IPS DF 6.9 (cell line): ENCODE results near the gene PSMA5.
"Not testable (repeated sequence)": the region's sequence is repeated elsewhere in the genome, so short reads cannot be mapped to it uniquely, and the experiment has no call there.

Experiments
- DNase-seq: peaks from one replicate; pipeline ENCODE4 v3.0.0-alpha.2; 2013; ENCODE audit warnings: low read depth, low spot score
- H3K27ac ChIP-seq: one replicate; pipeline ENCODE4 v1.5.1; 2013; ENCODE audit warnings: low read length, control low read depth
- H3K27me3 ChIP-seq: 2 replicates; pipeline ENCODE4 v1.6.1; 2013; ENCODE audit warnings: mild to moderate bottlenecking, low read length; ENCODE audit not compliant: control insufficient read depth, insufficient read depth
- H3K36me3 ChIP-seq: 2 replicates; pipeline ENCODE4 v1.6.1; 2013; ENCODE audit warnings: low read length; ENCODE audit not compliant: control insufficient read depth, insufficient read depth
- H3K4me1 ChIP-seq: 2 replicates; pipeline ENCODE4 v1.6.1; 2013; ENCODE audit warnings: low read length; ENCODE audit not compliant: control insufficient read depth, insufficient read depth
- H3K4me3 ChIP-seq: 2 replicates; pipeline ENCODE4 v1.5.1; 2013; ENCODE audit warnings: mild to moderate bottlenecking, low read length
- H3K9me3 ChIP-seq: 2 replicates; pipeline ENCODE4 v1.6.1; 2013; ENCODE audit warnings: low read length, inconsistent platforms; ENCODE audit not compliant: control insufficient read depth, insufficient read depth
- WGBS: extraction: QIAGEN DNeasy Blood & Tissue Kit; methylation state at CpG from one replicate; pipeline ENCODE4 v1.1.7; 2013; ENCODE audit warnings: mixed read lengths, missing lambda C conversion rate; ENCODE audit not compliant: insufficient read length, insufficient coverage; 5-methylcytosine and 5-hydroxymethylcytosine counted together

Gene PSMA5

GRCh38 chr1:109426281-109427170, at the start of gene PSMA5:
TSS of gene PSMA5 (minus strand) at chr1:109426448. CDS start at chr1:109426330, 118 bp downstream.
- Histone ChIP-seq H3K9me3 (no peaks in the 10 kb centered on the region), H3K4me1 (no peaks in the 10 kb centered on the region), H3K36me3 (no peaks in the 10 kb centered on the region), H3K27me3 (no peaks in the 10 kb centered on the region), H3K4me3 (peak within 1 kb of the TSS; percentile 99), H3K27ac (no peak within 1 kb of the TSS)
- WGBS: no CpG with 5 or more reads among the region's 50 CpGs
- DNase-seq: peak; percentile 96

- Histone ChIP-seq H3K9me3 (no peaks in the 10 kb centered on the region), H3K4me1 (peaks cover 4% of the 10 kb centered on the region; the same call in 1 of the 2 replicates), H3K36me3 (no peaks in the 10 kb centered on the region), H3K27ac (no peak overlapping the region), H3K27me3 (no peaks in the 10 kb centered on the region), H3K4me3 (no peak overlapping the region)
- DNase-seq: no peak
- WGBS: no CpG with 5 or more reads among the region's 9 CpGs
Observed at GRCh38 chr1:109475261-109475660, 49.0 kb upstream of the PSMA5 start.

- no CpG with 5 or more reads among the region's 1 CpG for WGBS
- H3K27ac ChIP-seq: no peak overlapping the region
- no peaks in the 10 kb centered on the region for H3K27me3 ChIP-seq
- no peak for DNase-seq
- H3K4me1 ChIP-seq: peaks cover 4% of the 10 kb centered on the region; the same call in 1 of the 2 replicates
- H3K4me3 ChIP-seq: no peak overlapping the region
- H3K36me3 ChIP-seq: no peaks in the 10 kb centered on the region
- H3K9me3 ChIP-seq: no peaks in the 10 kb centered on the region
Observed at GRCh38 chr1:109474697-109475096, 48.4 kb upstream of the PSMA5 start.

- no CpG with 5 or more reads among the region's 12 CpGs for WGBS
- H3K27ac ChIP-seq, DNase-seq: not testable (repeated sequence)
Observed at GRCh38 chr1:109473284-109474057, 47.2 kb upstream of the PSMA5 start.

GRCh38 chr1:109472779-109473178, 46.5 kb upstream of the PSMA5 start:
- Histone ChIP-seq H3K27ac (no peak overlapping the region), H3K9me3 (no peaks in the 10 kb centered on the region), H3K27me3 (peaks cover under 1% of the 10 kb centered on the region; the same call in 1 of the 2 replicates), H3K4me3 (no peak overlapping the region), H3K4me1 (no peaks in the 10 kb centered on the region; the same call in 1 of the 2 replicates), H3K36me3 (no peaks in the 10 kb centered on the region)
- no peak for DNase-seq
- WGBS: no CpG with 5 or more reads among the region's 3 CpGs

More at GRCh38 chr1:109473284-109474057, 47.2 kb upstream of the PSMA5 start:
- H3K36me3 ChIP-seq, H3K27me3 ChIP-seq, H3K4me1 ChIP-seq, H3K4me3 ChIP-seq, H3K9me3 ChIP-seq: not testable (repeated sequence)

GRCh38 chr1:109470245-109470644, 44.0 kb upstream of the PSMA5 start:
- Histone ChIP-seq H3K9me3 (no peaks in the 10 kb centered on the region), H3K27me3 (peaks cover 11% of the 10 kb centered on the region; the same call in 1 of the 2 replicates), H3K36me3 (no peaks in the 10 kb centered on the region), H3K4me1 (no peaks in the 10 kb centered on the region; the same call in 1 of the 2 replicates), H3K27ac (no peak overlapping the region), H3K4me3 (no peak overlapping the region)
- no peak for DNase-seq
- no CpG with 5 or more reads among the region's 6 CpGs for WGBS

GRCh38 chr1:109468903-109469302, 42.7 kb upstream of the PSMA5 start:
- WGBS: no CpG with 5 or more reads among the region's 2 CpGs
- no peak for DNase-seq
- H3K27ac ChIP-seq: no peak overlapping the region
- H3K36me3 ChIP-seq: no peaks in the 10 kb centered on the region
- no peaks in the 10 kb centered on the region for H3K9me3 ChIP-seq
- no peak overlapping the region for H3K4me3 ChIP-seq
- peaks cover 13% of the 10 kb centered on the region; the same call in 1 of the 2 replicates for H3K27me3 ChIP-seq
- H3K4me1 ChIP-seq: no peaks in the 10 kb centered on the region; the same call in 1 of the 2 replicates

- Histone ChIP-seq H3K4me1 (no peaks in the 10 kb centered on the region), H3K4me3 (no peak overlapping the region), H3K27ac (no peak overlapping the region), H3K27me3 (peaks cover 13% of the 10 kb centered on the region; the same call in 1 of the 2 replicates), H3K9me3 (no peaks in the 10 kb centered on the region), H3K36me3 (no peaks in the 10 kb centered on the region)
- no peak for DNase-seq
- WGBS: no CpG with 5 or more reads among the region's 1 CpG
Observed at GRCh38 chr1:109468061-109468460, 41.8 kb upstream of the PSMA5 start.

GRCh38 chr1:109467301-109467777, 41.1 kb upstream of the PSMA5 start:
- no peaks in the 10 kb centered on the region for H3K4me1 ChIP-seq
- H3K36me3 ChIP-seq: no peaks in the 10 kb centered on the region
- no peak for DNase-seq
- H3K4me3 ChIP-seq: peak overlapping the region; percentile 70; the same call in 1 of the 2 replicates
- H3K9me3 ChIP-seq: no peaks in the 10 kb centered on the region
- H3K27me3 ChIP-seq: peaks cover 13% of the 10 kb centered on the region; the same call in 1 of the 2 replicates
- WGBS: 86% methylated on average over 1 of the region's 23 CpGs
- H3K27ac ChIP-seq: no peak overlapping the region
